ENCODE data around the gene PVRIG. TPM values are rescaled to one million over a fixed set of nuclear protein-coding genes. Genes with fewer than 3 reads are reported as not detected.
"Not testable (repeated sequence)": the region's sequence is repeated elsewhere in the genome, so short reads cannot be mapped to it uniquely, and the experiment has no call there.

The PVRIG gene
- total and polyA plus RNA-seq, 9 donors = 0.13 to 7.6 (median 3.5) TPM

DNA sequence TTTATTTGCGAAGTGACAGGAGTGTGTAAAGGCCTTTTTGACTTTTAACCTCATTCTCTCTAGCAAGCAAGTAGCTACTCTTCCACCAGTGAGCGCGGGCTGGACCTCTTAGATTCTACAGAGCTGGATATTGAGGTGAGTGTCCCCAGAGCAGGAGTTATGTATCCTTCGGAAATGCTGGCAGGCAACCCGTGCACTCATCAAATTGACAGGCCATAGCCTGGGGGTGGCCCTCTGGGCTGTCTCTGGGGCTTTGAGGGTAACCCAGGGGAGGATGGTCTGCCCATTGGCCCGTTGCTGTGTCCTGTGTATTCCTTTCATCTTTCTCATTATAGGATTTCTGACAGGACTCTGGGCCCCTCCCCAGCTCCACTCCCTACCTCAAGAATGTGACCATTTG is 6.1 kb upstream of the PVRIG start:
- no peaks in the 10 kb centered on the region for H3K27me3 ChIP-seq (ENCODE audit: control insufficient read depth, insufficient read depth, low read length)
- WGBS (ENCODE audit: insufficient coverage) = 60% methylated on average over 3 of the region's 6 CpGs
- no peak overlapping the region for H3K27ac ChIP-seq (ENCODE audit: low read length)
- peaks cover 5% of the 10 kb centered on the region for H3K36me3 ChIP-seq (ENCODE audit: control insufficient read depth, insufficient read depth, low read length)
- no peak overlapping the region for H3K4me3 ChIP-seq (ENCODE audit: low read length)
- no peak for DNase-seq
- peaks cover 27% of the 10 kb centered on the region for H3K4me1 ChIP-seq (ENCODE audit: control insufficient read depth, insufficient read depth, low read length)
- no peaks in the 10 kb centered on the region for H3K9me3 ChIP-seq (replicated peaks; ENCODE audit: control insufficient read depth, low read depth, low read length)

DNA sequence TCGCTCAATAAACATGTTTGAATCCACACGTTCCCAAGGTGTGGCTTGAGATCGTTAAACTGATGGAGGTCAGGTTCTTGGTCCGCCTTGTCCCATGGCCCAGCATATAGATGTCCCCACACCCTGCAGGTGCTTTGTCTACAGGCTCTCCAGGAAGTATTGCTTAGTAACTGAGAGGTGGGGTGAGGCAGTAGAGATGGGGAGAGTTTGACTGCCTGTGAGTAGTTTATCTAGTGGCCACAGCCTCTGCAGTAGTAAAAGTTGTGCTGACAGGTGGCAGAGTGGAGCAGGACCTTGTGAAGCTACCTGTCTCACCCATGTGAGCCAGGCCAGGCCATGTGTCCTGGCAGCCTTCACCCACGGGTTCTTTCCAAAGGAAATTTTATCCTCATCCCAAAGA is 5.4 kb upstream of the PVRIG start:
- H3K9me3 ChIP-seq (replicated peaks; ENCODE audit: control insufficient read depth, low read depth, low read length); H3K4me3 ChIP-seq (ENCODE audit: low read length); H3K27me3 ChIP-seq (ENCODE audit: control insufficient read depth, insufficient read depth, low read length); DNase-seq; H3K36me3 ChIP-seq (ENCODE audit: control insufficient read depth, insufficient read depth, low read length); H3K27ac ChIP-seq (ENCODE audit: low read length): not testable (repeated sequence)
- no CpG with 5 or more reads among the region's 5 CpGs for WGBS (ENCODE audit: insufficient coverage)
- H3K4me1 ChIP-seq (ENCODE audit: control insufficient read depth, insufficient read depth, low read length) = peaks cover 22% of the 10 kb centered on the region

DNA sequence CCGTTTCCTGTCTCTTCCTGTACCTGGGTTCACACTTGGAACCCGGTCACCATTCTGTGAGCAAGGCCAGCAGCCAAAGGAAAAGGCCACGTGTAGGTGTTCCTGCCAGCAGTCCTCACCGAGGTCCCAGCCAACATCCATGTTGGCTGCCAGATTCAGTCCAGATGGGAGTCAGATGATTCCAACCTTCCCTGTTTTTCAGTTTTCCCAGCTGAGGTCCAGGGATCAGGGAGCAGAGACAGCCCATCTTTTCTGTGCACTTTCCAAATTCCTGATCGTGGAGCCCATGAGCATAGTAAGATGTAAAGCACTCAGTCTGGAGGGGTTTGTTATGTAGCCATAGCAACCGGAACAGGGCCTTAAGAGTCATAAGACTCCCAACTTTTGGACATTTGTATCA is 3.9 kb upstream of the PVRIG start:
- peak overlapping the region; percentile 76 for H3K27ac ChIP-seq (ENCODE audit: low read length)
- DNase-seq = peak; percentile 99
- no peaks in the 10 kb centered on the region for H3K9me3 ChIP-seq (replicated peaks; ENCODE audit: control insufficient read depth, low read depth, low read length)
- WGBS (ENCODE audit: insufficient coverage) = 10% methylated on average over 5 of the region's 6 CpGs
- peaks cover 11% of the 10 kb centered on the region for H3K36me3 ChIP-seq (ENCODE audit: control insufficient read depth, insufficient read depth, low read length)
- H3K4me3 ChIP-seq (ENCODE audit: low read length) = no peak overlapping the region
- H3K27me3 ChIP-seq (ENCODE audit: control insufficient read depth, insufficient read depth, low read length) = no peaks in the 10 kb centered on the region
- H3K4me1 ChIP-seq (ENCODE audit: control insufficient read depth, insufficient read depth, low read length) = peaks cover 14% of the 10 kb centered on the region

DNA sequence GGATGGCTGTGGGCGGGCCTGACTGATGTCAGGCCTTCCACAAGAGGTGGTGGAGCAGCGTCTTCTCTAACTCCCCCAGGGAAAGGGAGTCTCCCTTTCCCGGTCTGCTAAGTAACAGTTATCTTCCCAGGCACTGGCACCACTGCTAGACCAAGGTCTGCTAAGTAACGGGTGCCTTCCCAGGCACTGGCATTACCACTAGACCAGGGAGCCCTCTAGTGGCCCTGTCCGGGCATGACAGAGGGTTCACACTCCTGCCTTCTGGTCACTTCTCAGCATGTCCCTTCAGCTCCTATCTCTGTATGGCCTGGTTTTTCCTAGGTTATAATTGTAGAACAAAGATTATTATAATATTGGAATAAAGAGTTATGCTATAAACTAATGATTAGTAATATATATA is 1.8 kb upstream of the PVRIG start:
- H3K27me3 ChIP-seq (ENCODE audit: control insufficient read depth, insufficient read depth, low read length); H3K9me3 ChIP-seq (replicated peaks; ENCODE audit: control insufficient read depth, low read depth, low read length); H3K4me3 ChIP-seq (ENCODE audit: low read length); H3K27ac ChIP-seq (ENCODE audit: low read length): not testable (repeated sequence)
- peak; percentile 53 for DNase-seq
- H3K36me3 ChIP-seq (ENCODE audit: control insufficient read depth, insufficient read depth, low read length) = peaks cover 21% of the 10 kb centered on the region
- no CpG with 5 or more reads among the region's 5 CpGs for WGBS (ENCODE audit: insufficient coverage)
- H3K4me1 ChIP-seq (ENCODE audit: control insufficient read depth, insufficient read depth, low read length) = peaks cover 12% of the 10 kb centered on the region

DNA sequence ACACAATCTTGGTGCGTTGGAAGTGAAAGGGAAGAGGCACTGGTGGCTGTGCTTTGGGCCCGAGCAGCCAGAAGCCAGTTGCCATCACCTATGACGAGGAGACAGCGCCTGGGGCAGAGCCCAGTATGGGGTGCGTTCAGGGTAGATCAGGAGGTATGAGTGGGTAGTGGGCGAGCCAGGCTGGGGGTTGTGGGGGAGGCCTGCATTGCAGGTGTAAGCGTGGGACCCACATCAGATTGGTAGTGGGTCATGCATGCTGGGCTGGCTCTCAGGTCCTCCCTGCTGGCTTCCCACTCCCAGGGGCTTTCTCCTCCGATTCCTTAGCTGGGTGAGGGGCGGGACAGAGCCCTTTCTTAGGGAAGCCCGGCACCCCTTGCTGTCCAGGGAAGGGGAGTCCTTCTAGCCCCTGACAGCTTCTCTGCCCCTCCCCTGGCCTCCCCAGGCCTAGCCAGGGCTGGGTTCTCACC is 445 bp upstream of the PVRIG start:
- Histone ChIP-seq H3K4me3 (ENCODE audit: low read length) (no peak overlapping the region), H3K9me3 (replicated peaks; ENCODE audit: control insufficient read depth, low read depth, low read length) (no peaks in the 10 kb centered on the region), H3K36me3 (ENCODE audit: control insufficient read depth, insufficient read depth, low read length) (peaks cover 29% of the 10 kb centered on the region), H3K27me3 (ENCODE audit: control insufficient read depth, insufficient read depth, low read length) (no peaks in the 10 kb centered on the region), H3K4me1 (ENCODE audit: control insufficient read depth, insufficient read depth, low read length) (peaks cover 12% of the 10 kb centered on the region), H3K27ac (ENCODE audit: low read length) (no peak overlapping the region)
- DNase-seq = no peak
- 72% methylated on average over 9 of the region's 10 CpGs for WGBS (ENCODE audit: insufficient coverage)

DNA sequence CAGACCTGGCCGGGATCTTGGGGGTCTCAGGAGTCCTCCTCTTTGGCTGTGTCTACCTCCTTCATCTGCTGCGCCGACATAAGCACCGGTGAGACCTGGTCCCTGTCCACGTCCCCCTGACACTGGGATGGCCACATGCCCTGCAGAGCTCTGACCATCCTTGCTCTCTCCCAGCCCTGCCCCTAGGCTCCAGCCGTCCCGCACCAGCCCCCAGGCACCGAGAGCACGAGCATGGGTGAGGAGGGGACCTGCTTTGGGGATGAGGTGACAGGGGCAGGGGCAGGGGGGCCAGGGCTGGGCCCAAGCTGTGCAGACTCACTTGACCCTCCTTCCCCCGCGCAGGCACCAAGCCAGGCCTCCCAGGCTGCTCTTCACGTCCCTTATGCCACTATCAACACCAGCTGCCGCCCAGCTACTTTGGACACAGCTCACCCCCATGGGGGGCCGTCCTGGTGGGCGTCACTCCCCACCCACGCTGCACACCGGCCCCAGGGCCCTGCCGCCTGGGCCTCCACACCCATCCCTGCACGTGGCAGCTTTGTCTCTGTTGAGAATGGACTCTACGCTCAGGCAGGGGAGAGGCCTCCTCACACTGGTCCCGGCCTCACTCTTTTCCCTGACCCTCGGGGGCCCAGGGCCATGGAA is 959 bp downstream of the PVRIG start:
- no peaks in the 10 kb centered on the region for H3K27me3 ChIP-seq (ENCODE audit: control insufficient read depth, insufficient read depth, low read length)
- H3K9me3 ChIP-seq (replicated peaks; ENCODE audit: control insufficient read depth, low read depth, low read length) = no peaks in the 10 kb centered on the region
- H3K4me3 ChIP-seq (ENCODE audit: low read length) = no peak overlapping the region
- WGBS (ENCODE audit: insufficient coverage) = 75% methylated on average over 18 of the region's 22 CpGs
- H3K36me3 ChIP-seq (ENCODE audit: control insufficient read depth, insufficient read depth, low read length) = peaks cover 33% of the 10 kb centered on the region
- DNase-seq = no peak
- H3K27ac ChIP-seq (ENCODE audit: low read length) = no peak overlapping the region
- H3K4me1 ChIP-seq (ENCODE audit: control insufficient read depth, insufficient read depth, low read length) = peaks cover 7% of the 10 kb centered on the region

DNA sequence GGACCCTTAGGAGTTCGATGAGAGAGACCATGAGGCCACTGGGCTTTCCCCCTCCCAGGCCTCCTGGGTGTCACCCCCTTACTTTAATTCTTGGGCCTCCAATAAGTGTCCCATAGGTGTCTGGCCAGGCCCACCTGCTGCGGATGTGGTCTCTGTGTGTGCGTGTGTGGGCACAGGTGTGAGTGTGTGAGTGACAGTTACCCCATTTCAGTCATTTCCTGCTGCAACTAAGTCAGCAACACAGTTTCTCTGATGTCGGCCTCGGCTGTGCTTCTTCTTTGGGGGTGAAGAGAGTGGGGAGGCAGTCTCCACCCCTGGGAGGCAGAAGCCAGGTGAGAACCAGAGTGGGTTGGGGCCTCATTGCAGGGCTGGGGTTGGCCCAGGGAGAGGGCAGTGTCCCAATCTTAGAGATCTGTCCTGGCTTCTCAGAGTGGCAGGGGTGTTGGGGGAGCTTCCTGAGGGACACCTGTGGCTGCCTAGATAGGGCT is 1.5 kb downstream of the PVRIG start:
- no peak for DNase-seq
- peaks cover 33% of the 10 kb centered on the region for H3K36me3 ChIP-seq (ENCODE audit: control insufficient read depth, insufficient read depth, low read length)
- H3K27me3 ChIP-seq (ENCODE audit: control insufficient read depth, insufficient read depth, low read length) = no peaks in the 10 kb centered on the region
- 90% methylated on average over 2 of the region's 5 CpGs for WGBS (ENCODE audit: insufficient coverage)
- no peaks in the 10 kb centered on the region for H3K9me3 ChIP-seq (replicated peaks; ENCODE audit: control insufficient read depth, low read depth, low read length)
- H3K4me3 ChIP-seq (ENCODE audit: low read length) = no peak overlapping the region
- H3K27ac ChIP-seq (ENCODE audit: low read length) = no peak overlapping the region
- H3K4me1 ChIP-seq (ENCODE audit: control insufficient read depth, insufficient read depth, low read length) = peaks cover 4% of the 10 kb centered on the region

DNA sequence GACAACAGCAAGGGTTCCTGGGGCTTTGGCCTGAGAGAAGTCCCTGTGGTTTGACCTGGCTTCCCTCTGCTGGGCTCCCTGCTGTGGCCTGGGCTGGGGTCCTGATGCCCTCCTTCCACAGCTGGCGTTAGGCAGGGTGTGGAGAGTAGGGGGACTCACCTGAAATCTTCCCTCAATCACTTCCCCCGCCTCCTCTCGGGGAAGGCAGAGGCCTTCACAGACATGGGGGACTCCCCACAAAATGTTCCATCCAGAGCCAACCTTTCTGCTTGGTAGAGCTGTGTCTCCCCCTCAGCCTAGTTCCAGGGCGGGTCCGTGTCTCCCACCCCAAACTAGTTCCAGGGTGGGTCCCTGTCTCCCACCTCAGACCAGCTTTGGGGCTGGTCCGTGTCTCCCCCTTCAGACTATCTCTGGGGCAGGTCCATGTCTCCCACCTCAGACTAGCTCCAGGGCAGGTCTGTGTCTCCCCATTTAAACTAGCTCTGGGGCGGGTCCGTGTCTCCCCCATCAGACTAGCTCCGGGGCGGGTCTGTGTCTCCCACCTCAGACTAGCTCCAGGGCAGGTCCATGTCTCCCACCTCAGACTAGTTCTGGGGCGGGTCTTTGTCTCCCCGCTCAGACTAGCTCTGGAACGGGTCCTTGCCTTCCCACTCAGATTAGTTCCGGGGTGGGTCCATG is 2.2 kb downstream of the PVRIG start:
- H3K4me3 ChIP-seq (ENCODE audit: low read length) = no peak overlapping the region
- no peak overlapping the region for H3K27ac ChIP-seq (ENCODE audit: low read length)
- H3K36me3 ChIP-seq (ENCODE audit: control insufficient read depth, insufficient read depth, low read length) = peaks cover 33% of the 10 kb centered on the region
- WGBS (ENCODE audit: insufficient coverage) = 89% methylated on average over 11 of the region's 14 CpGs
- H3K9me3 ChIP-seq (replicated peaks; ENCODE audit: control insufficient read depth, low read depth, low read length) = no peaks in the 10 kb centered on the region
- DNase-seq = no peak
- no peaks in the 10 kb centered on the region for H3K27me3 ChIP-seq (ENCODE audit: control insufficient read depth, insufficient read depth, low read length)
- H3K4me1 ChIP-seq (ENCODE audit: control insufficient read depth, insufficient read depth, low read length) = no peaks in the 10 kb centered on the region

DNA sequence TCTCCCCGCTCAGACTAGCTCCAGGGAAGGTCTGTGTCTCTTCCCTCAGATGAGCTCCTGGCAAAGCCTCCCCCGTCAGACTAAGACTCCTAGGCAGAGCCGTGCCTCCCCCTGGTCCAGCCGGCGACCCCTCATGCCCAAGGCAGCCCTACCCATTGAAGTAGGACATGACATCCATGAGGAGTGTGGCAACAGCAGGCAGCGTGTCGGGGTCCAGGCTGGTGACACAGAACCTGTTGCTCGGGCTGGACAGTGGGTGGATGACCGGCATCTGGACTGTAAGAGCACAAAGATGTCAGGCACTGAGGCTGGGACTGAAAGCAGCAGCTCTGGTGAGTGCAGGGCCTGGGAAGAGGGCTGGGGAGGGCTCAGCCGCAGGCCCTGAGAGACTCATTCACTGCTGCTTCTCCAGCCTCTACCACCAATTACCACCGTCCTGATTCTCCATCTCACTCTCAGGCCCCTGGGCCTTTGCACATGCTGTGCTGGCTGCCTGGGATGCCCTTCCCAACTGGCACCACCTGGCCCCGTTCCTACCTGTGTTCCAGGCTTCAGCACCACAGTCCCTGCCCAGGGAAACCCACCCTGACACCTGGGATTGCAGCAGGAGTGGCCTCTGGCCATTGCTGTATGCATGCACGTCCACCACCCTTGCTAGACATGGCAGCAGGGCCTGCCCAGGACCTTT is 2.8 kb downstream of the PVRIG start:
- Histone ChIP-seq H3K4me3 (ENCODE audit: low read length) (no peak overlapping the region), H3K27me3 (ENCODE audit: control insufficient read depth, insufficient read depth, low read length) (no peaks in the 10 kb centered on the region), H3K36me3 (ENCODE audit: control insufficient read depth, insufficient read depth, low read length) (peaks cover 35% of the 10 kb centered on the region), H3K9me3 (replicated peaks; ENCODE audit: control insufficient read depth, low read depth, low read length) (no peaks in the 10 kb centered on the region), H3K27ac (ENCODE audit: low read length) (no peak overlapping the region), H3K4me1 (ENCODE audit: control insufficient read depth, insufficient read depth, low read length) (no peaks in the 10 kb centered on the region)
- no peak for DNase-seq
- WGBS (ENCODE audit: insufficient coverage) = 90% methylated on average over 10 of the region's 13 CpGs

DNA sequence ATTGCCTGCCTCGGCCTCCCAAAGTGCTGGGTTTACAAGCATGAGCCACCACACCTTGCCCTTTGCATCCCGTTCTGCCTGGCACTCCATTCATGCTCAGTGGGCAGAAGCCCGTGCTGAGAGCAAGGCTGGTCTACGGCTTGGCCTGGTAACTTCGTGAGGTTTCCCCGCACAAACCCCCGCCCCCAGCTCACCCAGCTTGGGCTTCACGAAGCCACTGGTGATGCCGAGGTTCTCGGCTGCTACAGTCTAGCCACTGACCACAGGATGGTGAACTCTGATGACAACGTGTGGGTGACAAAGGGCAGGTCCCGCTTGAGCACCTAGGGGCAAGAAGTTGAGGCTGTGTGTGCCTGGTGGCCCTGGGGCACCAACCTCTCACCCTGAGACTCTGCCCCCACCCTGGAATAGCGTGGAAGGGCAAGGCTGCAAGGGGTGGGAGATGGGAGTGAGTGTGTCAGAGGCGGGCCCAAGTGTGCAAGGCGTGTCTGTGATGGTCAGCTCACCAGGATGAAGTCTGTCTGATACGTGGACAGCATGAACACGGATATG is 3.7 kb downstream of the PVRIG start:
- H3K9me3 ChIP-seq (replicated peaks; ENCODE audit: control insufficient read depth, low read depth, low read length); H3K27me3 ChIP-seq (ENCODE audit: control insufficient read depth, insufficient read depth, low read length); H3K27ac ChIP-seq (ENCODE audit: low read length); H3K4me1 ChIP-seq (ENCODE audit: control insufficient read depth, insufficient read depth, low read length); H3K4me3 ChIP-seq (ENCODE audit: low read length); DNase-seq: not testable (repeated sequence)
- peaks cover 35% of the 10 kb centered on the region for H3K36me3 ChIP-seq (ENCODE audit: control insufficient read depth, insufficient read depth, low read length)
- WGBS (ENCODE audit: insufficient coverage) = 93% methylated on average over 10 of the region's 17 CpGs
